GM21367 (cell line): ENCODE data around the gene MDN1.
"Not testable (repeated sequence)": the region's sequence is repeated elsewhere in the genome, so short reads cannot be mapped to it uniquely, and the experiment has no call there.

Experiments
- ATAC-seq: cut with Tn5 transposase; IDR thresholded peaks from one replicate; pipeline ENCODE4 v1.9.1; 2021; ENCODE audit not compliant: unreplicated experiment

The MDN1 gene

GRCh38 chr6:89826029-89826528, 6.5 kb upstream of the MDN1 start:
- no peak for ATAC-seq

GRCh38 chr6:89818977-89819335, 638 bp downstream of the MDN1 start:
- peak; percentile 18 for ATAC-seq

- ATAC-seq = no peak
These were observed 2.1 kb downstream of the MDN1 start for GRCh38 chr6:89817481-89817880.

- not testable (repeated sequence) for ATAC-seq
These were observed 6.2 kb downstream of the MDN1 start for GRCh38 chr6:89813422-89813821.

GRCh38 chr6:89807581-89807980, 12.0 kb downstream of the MDN1 start:
- ATAC-seq = no peak

GRCh38 chr6:89805814-89806371, 13.7 kb downstream of the MDN1 start:
- ATAC-seq = no peak

GRCh38 chr6:89803271-89803670, 16.3 kb downstream of the MDN1 start:
- ATAC-seq = no peak

GRCh38 chr6:89799756-89800155, 19.8 kb downstream of the MDN1 start:
- no peak for ATAC-seq

- ATAC-seq = no peak
These were observed 20.5 kb downstream of the MDN1 start for GRCh38 chr6:89799096-89799495.

- no peak for ATAC-seq
These were observed 22.3 kb downstream of the MDN1 start for GRCh38 chr6:89797317-89797716.

- ATAC-seq = no peak
These were observed 25.3 kb downstream of the MDN1 start for GRCh38 chr6:89794324-89794723.

GRCh38 chr6:89793586-89793985, 26.0 kb downstream of the MDN1 start:
- ATAC-seq = no peak

GRCh38 chr6:89792881-89793280, 26.7 kb downstream of the MDN1 start:
- ATAC-seq = no peak

- ATAC-seq = no peak
These were observed 29.2 kb downstream of the MDN1 start for GRCh38 chr6:89790403-89790802.

GRCh38 chr6:89789980-89790379, 29.6 kb downstream of the MDN1 start:
- no peak for ATAC-seq

- ATAC-seq = no peak
These were observed 31.8 kb downstream of the MDN1 start for GRCh38 chr6:89787660-89788328.

- ATAC-seq = no peak
These were observed 32.6 kb downstream of the MDN1 start for GRCh38 chr6:89786970-89787369.

- no peak for ATAC-seq
These were observed 34.8 kb downstream of the MDN1 start for GRCh38 chr6:89784838-89785237.

- not testable (repeated sequence) for ATAC-seq
These were observed 36.3 kb downstream of the MDN1 start for GRCh38 chr6:89783293-89783692.

- ATAC-seq = no peak
These were observed 37.4 kb downstream of the MDN1 start for GRCh38 chr6:89782222-89782621.

- no peak for ATAC-seq
These were observed 38.2 kb downstream of the MDN1 start for GRCh38 chr6:89781070-89782034.

GRCh38 chr6:89777455-89777854, 42.1 kb downstream of the MDN1 start:
- ATAC-seq = no peak
